ENCODE data around the gene ITGB7.

DNA sequence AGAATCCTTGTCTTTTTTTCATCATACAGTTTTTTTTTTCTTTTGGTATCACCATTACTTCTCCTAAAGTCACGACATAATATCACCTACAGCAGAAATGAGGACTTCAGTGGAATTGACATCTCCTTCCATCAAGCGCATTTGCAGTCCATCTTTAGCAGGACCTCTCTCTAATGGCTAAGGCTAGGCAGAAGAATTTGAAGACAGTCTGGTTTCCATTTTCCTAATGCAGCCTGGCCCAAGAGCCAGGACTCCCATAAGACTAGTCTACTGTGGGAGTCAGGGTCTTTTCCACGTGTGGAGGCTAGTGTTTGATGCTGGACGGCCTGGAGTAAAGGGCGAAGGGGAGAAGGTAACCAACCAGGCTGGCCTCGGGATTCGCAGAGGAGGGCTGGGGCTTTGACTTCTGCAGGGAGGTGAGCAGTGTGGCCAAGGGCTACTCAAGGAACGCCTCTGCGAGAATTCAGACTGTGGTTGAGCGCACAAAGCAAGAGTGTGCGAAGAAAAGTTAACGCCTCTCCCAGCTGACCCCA lies 27.3 kb downstream of the ITGB7 start:
- TF ChIP-seq EZH2 (IDR thresholded peaks at IDR 0.05; ENCODE audit: borderline replicate concordance, control insufficient read depth, low read depth, low read length) (no peak), DPF2 (IDR thresholded peaks at IDR 0.05) (no peak)
- TF ChIP-seq, protein P1, sequence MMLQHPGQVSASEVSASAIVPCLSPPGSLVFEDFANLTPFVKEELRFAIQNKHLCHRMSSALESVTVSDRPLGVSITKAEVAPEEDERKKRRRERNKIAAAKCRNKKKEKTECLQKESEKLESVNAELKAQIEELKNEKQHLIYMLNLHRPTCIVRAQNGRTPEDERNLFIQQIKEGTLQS (IDR thresholded peaks at IDR 0.05; ENCODE audit: borderline replicate concordance, extremely low read depth, low read depth, low read length), result no peak
- TF ChIP-seq, protein P2, sequence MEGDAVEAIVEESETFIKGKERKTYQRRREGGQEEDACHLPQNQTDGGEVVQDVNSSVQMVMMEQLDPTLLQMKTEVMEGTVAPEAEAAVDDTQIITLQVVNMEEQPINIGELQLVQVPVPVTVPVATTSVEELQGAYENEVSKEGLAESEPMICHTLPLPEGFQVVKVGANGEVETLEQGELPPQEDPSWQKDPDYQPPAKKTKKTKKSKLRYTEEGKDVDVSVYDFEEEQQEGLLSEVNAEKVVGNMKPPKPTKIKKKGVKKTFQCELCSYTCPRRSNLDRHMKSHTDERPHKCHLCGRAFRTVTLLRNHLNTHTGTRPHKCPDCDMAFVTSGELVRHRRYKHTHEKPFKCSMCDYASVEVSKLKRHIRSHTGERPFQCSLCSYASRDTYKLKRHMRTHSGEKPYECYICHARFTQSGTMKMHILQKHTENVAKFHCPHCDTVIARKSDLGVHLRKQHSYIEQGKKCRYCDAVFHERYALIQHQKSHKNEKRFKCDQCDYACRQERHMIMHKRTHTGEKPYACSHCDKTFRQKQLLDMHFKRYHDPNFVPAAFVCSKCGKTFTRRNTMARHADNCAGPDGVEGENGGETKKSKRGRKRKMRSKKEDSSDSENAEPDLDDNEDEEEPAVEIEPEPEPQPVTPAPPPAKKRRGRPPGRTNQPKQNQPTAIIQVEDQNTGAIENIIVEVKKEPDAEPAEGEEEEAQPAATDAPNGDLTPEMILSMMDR (IDR thresholded peaks at IDR 0.05 in 2 of 3, conservative IDR thresholded peaks at IDR 0.05 in 1 of 3; ENCODE audit: control insufficient read depth in 2 of 3, extremely low read depth in 1 of 3, insufficient read depth in 1 of 3, low read depth in 3 of 3, low read length in 3 of 3), result no peak
- TF ChIP-seq, protein P3, sequence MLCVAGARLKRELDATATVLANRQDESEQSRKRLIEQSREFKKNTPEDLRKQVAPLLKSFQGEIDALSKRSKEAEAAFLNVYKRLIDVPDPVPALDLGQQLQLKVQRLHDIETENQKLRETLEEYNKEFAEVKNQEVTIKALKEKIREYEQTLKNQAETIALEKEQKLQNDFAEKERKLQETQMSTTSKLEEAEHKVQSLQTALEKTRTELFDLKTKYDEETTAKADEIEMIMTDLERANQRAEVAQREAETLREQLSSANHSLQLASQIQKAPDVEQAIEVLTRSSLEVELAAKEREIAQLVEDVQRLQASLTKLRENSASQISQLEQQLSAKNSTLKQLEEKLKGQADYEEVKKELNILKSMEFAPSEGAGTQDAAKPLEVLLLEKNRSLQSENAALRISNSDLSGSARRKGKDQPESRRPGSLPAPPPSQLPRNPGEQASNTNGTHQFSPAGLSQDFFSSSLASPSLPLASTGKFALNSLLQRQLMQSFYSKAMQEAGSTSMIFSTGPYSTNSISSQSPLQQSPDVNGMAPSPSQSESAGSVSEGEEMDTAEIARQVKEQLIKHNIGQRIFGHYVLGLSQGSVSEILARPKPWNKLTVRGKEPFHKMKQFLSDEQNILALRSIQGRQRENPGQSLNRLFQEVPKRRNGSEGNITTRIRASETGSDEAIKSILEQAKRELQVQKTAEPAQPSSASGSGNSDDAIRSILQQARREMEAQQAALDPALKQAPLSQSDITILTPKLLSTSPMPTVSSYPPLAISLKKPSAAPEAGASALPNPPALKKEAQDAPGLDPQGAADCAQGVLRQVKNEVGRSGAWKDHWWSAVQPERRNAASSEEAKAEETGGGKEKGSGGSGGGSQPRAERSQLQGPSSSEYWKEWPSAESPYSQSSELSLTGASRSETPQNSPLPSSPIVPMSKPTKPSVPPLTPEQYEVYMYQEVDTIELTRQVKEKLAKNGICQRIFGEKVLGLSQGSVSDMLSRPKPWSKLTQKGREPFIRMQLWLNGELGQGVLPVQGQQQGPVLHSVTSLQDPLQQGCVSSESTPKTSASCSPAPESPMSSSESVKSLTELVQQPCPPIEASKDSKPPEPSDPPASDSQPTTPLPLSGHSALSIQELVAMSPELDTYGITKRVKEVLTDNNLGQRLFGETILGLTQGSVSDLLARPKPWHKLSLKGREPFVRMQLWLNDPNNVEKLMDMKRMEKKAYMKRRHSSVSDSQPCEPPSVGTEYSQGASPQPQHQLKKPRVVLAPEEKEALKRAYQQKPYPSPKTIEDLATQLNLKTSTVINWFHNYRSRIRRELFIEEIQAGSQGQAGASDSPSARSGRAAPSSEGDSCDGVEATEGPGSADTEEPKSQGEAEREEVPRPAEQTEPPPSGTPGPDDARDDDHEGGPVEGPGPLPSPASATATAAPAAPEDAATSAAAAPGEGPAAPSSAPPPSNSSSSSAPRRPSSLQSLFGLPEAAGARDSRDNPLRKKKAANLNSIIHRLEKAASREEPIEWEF (IDR thresholded peaks at IDR 0.05; ENCODE audit: insufficient replicate concordance, low read depth, low read length), result no peak
- TF ChIP-seq, protein P4, sequence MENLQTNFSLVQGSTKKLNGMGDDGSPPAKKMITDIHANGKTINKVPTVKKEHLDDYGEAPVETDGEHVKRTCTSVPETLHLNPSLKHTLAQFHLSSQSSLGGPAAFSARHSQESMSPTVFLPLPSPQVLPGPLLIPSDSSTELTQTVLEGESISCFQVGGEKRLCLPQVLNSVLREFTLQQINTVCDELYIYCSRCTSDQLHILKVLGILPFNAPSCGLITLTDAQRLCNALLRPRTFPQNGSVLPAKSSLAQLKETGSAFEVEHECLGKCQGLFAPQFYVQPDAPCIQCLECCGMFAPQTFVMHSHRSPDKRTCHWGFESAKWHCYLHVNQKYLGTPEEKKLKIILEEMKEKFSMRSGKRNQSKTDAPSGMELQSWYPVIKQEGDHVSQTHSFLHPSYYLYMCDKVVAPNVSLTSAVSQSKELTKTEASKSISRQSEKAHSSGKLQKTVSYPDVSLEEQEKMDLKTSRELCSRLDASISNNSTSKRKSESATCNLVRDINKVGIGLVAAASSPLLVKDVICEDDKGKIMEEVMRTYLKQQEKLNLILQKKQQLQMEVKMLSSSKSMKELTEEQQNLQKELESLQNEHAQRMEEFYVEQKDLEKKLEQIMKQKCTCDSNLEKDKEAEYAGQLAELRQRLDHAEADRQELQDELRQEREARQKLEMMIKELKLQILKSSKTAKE (IDR thresholded peaks at IDR 0.05; ENCODE audit: low read depth, poor library complexity, severe bottlenecking), result no peak

Measured in GM12878 (cell line).